ENCODE measurements around the gene FOXK2.

Gene FOXK2

GRCh38 chr17:82619641-82620040 is 100.1 kb downstream of the FOXK2 start:
- no peaks in the 10 kb centered on the region for H3K9me3 ChIP-seq (ENCODE audit: control insufficient read depth, insufficient read depth, low read length)
- H3K4me1 ChIP-seq (ENCODE audit: insufficient read depth, low read length) = no peaks in the 10 kb centered on the region
- H3K36me3 ChIP-seq (ENCODE audit: insufficient read depth, low read length) = peaks cover 49% of the 10 kb centered on the region
- no peak overlapping the region for H3K9ac ChIP-seq (ENCODE audit: low read depth, low read length)

GRCh38 chr17:82623707-82624106 is 104.2 kb downstream of the FOXK2 start:
- no peaks in the 10 kb centered on the region for H3K9me3 ChIP-seq (ENCODE audit: control insufficient read depth, insufficient read depth, low read length)
- peaks cover 52% of the 10 kb centered on the region for H3K36me3 ChIP-seq (ENCODE audit: insufficient read depth, low read length)
- no peaks in the 10 kb centered on the region for H3K4me1 ChIP-seq (ENCODE audit: insufficient read depth, low read length)
- H3K9ac ChIP-seq (ENCODE audit: low read depth, low read length) = no peak overlapping the region

GRCh38 chr17:82627405-82627804 is 107.9 kb downstream of the FOXK2 start:
- no peaks in the 10 kb centered on the region for H3K4me1 ChIP-seq (ENCODE audit: insufficient read depth, low read length)
- no peak overlapping the region for H3K9ac ChIP-seq (ENCODE audit: low read depth, low read length)
- peaks cover 36% of the 10 kb centered on the region for H3K36me3 ChIP-seq (ENCODE audit: insufficient read depth, low read length)
- no peaks in the 10 kb centered on the region for H3K9me3 ChIP-seq (ENCODE audit: control insufficient read depth, insufficient read depth, low read length)

- no peaks in the 10 kb centered on the region for H3K9me3 ChIP-seq (ENCODE audit: control insufficient read depth, insufficient read depth, low read length)
- peaks cover 27% of the 10 kb centered on the region for H3K36me3 ChIP-seq (ENCODE audit: insufficient read depth, low read length)
- H3K4me1 ChIP-seq (ENCODE audit: insufficient read depth, low read length) = no peaks in the 10 kb centered on the region
- H3K9ac ChIP-seq (ENCODE audit: low read depth, low read length) = no peak overlapping the region
Measured at GRCh38 chr17:82629748-82630147, 110.2 kb downstream of the FOXK2 start.

GRCh38 chr17:82630212-82630611 is 110.7 kb downstream of the FOXK2 start:
- Histone ChIP-seq H3K4me1 (ENCODE audit: insufficient read depth, low read length) (no peaks in the 10 kb centered on the region), H3K36me3 (ENCODE audit: insufficient read depth, low read length) (peaks cover 22% of the 10 kb centered on the region), H3K9me3 (ENCODE audit: control insufficient read depth, insufficient read depth, low read length) (no peaks in the 10 kb centered on the region)

GRCh38 chr17:82631544-82631943 is 112.0 kb downstream of the FOXK2 start:
- Histone ChIP-seq H3K36me3 (ENCODE audit: insufficient read depth, low read length) (peaks cover 18% of the 10 kb centered on the region), H3K9me3 (ENCODE audit: control insufficient read depth, insufficient read depth, low read length) (no peaks in the 10 kb centered on the region), H3K4me1 (ENCODE audit: insufficient read depth, low read length) (no peaks in the 10 kb centered on the region), H3K9ac (ENCODE audit: low read depth, low read length) (no peak overlapping the region)

More at GRCh38 chr17:82630212-82630611, 110.7 kb downstream of the FOXK2 start:
- no peak overlapping the region for H3K9ac ChIP-seq (ENCODE audit: low read depth, low read length)

GRCh38 chr17:82632451-82632850 is 112.9 kb downstream of the FOXK2 start:
- Histone ChIP-seq H3K4me1 (ENCODE audit: insufficient read depth, low read length) (no peaks in the 10 kb centered on the region), H3K9me3 (ENCODE audit: control insufficient read depth, insufficient read depth, low read length) (no peaks in the 10 kb centered on the region), H3K9ac (ENCODE audit: low read depth, low read length) (no peak overlapping the region), H3K36me3 (ENCODE audit: insufficient read depth, low read length) (peaks cover 18% of the 10 kb centered on the region)

GRCh38 chr17:82633343-82633742 is 113.8 kb downstream of the FOXK2 start:
- Histone ChIP-seq H3K9ac (ENCODE audit: low read depth, low read length) (no peak overlapping the region), H3K4me1 (ENCODE audit: insufficient read depth, low read length) (no peaks in the 10 kb centered on the region), H3K36me3 (ENCODE audit: insufficient read depth, low read length) (peaks cover 10% of the 10 kb centered on the region), H3K9me3 (ENCODE audit: control insufficient read depth, insufficient read depth, low read length) (no peaks in the 10 kb centered on the region)

- no peaks in the 10 kb centered on the region for H3K4me1 ChIP-seq (ENCODE audit: insufficient read depth, low read length)
- peaks cover 4% of the 10 kb centered on the region for H3K36me3 ChIP-seq (ENCODE audit: insufficient read depth, low read length)
- no peak overlapping the region for H3K9ac ChIP-seq (ENCODE audit: low read depth, low read length)
- no peaks in the 10 kb centered on the region for H3K9me3 ChIP-seq (ENCODE audit: control insufficient read depth, insufficient read depth, low read length)
Measured at GRCh38 chr17:82636626-82637598, 117.4 kb downstream of the FOXK2 start.

- Histone ChIP-seq H3K9ac (ENCODE audit: low read depth, low read length) (no peak overlapping the region), H3K4me1 (ENCODE audit: insufficient read depth, low read length) (no peaks in the 10 kb centered on the region), H3K9me3 (ENCODE audit: control insufficient read depth, insufficient read depth, low read length) (no peaks in the 10 kb centered on the region), H3K36me3 (ENCODE audit: insufficient read depth, low read length) (peaks cover 7% of the 10 kb centered on the region)
Measured at GRCh38 chr17:82638183-82638773, 118.7 kb downstream of the FOXK2 start.

GRCh38 chr17:82639628-82640027 is 120.1 kb downstream of the FOXK2 start:
- no peak overlapping the region for H3K9ac ChIP-seq (ENCODE audit: low read depth, low read length)
- peaks cover 17% of the 10 kb centered on the region for H3K36me3 ChIP-seq (ENCODE audit: insufficient read depth, low read length)
- H3K9me3 ChIP-seq (ENCODE audit: control insufficient read depth, insufficient read depth, low read length) = no peaks in the 10 kb centered on the region
- H3K4me1 ChIP-seq (ENCODE audit: insufficient read depth, low read length) = no peaks in the 10 kb centered on the region

GRCh38 chr17:82640036-82640435 is 120.5 kb downstream of the FOXK2 start:
- H3K36me3 ChIP-seq (ENCODE audit: insufficient read depth, low read length) = peaks cover 18% of the 10 kb centered on the region
- H3K4me1 ChIP-seq (ENCODE audit: insufficient read depth, low read length) = no peaks in the 10 kb centered on the region
- no peak overlapping the region for H3K9ac ChIP-seq (ENCODE audit: low read depth, low read length)
- H3K9me3 ChIP-seq (ENCODE audit: control insufficient read depth, insufficient read depth, low read length) = no peaks in the 10 kb centered on the region

GRCh38 chr17:82642022-82642421 is 122.5 kb downstream of the FOXK2 start:
- H3K9me3 ChIP-seq (ENCODE audit: control insufficient read depth, insufficient read depth, low read length) = no peaks in the 10 kb centered on the region
- H3K4me1 ChIP-seq (ENCODE audit: insufficient read depth, low read length) = peaks cover 3% of the 10 kb centered on the region
- H3K36me3 ChIP-seq (ENCODE audit: insufficient read depth, low read length) = peaks cover 16% of the 10 kb centered on the region
- no peak overlapping the region for H3K9ac ChIP-seq (ENCODE audit: low read depth, low read length)

- Histone ChIP-seq H3K4me1 (ENCODE audit: insufficient read depth, low read length) (peaks cover 3% of the 10 kb centered on the region), H3K9ac (ENCODE audit: low read depth, low read length) (no peak overlapping the region), H3K9me3 (ENCODE audit: control insufficient read depth, insufficient read depth, low read length) (no peaks in the 10 kb centered on the region), H3K36me3 (ENCODE audit: insufficient read depth, low read length) (peaks cover 14% of the 10 kb centered on the region)
Measured at GRCh38 chr17:82644148-82644547, 124.6 kb downstream of the FOXK2 start.

GRCh38 chr17:82645516-82645915 is 126.0 kb downstream of the FOXK2 start:
- no peaks in the 10 kb centered on the region for H3K9me3 ChIP-seq (ENCODE audit: control insufficient read depth, insufficient read depth, low read length)
- peaks cover 14% of the 10 kb centered on the region for H3K36me3 ChIP-seq (ENCODE audit: insufficient read depth, low read length)
- H3K9ac ChIP-seq (ENCODE audit: low read depth, low read length) = no peak overlapping the region
- peaks cover 3% of the 10 kb centered on the region for H3K4me1 ChIP-seq (ENCODE audit: insufficient read depth, low read length)

All from ES-I3 (cell line).